Activated T-cell treated with anti-CD3 and anti-CD28 coated beads, Interleukin-2, amount 50 U/mL, for 72 hours (primary cell): ENCODE data around the gene MYO9B. TPM values are rescaled to one million over a fixed set of nuclear protein-coding genes. Genes with fewer than 3 reads are reported as not detected.
A peak's percentile ranks its signal among the peaks of the same experiment; 100 is the strongest.
"Not testable (repeated sequence)": the region's sequence is repeated elsewhere in the genome, so short reads cannot be mapped to it uniquely, and the experiment has no call there.

ENCODE experiments used
- ATAC-seq, 2 donors: fragments of 150-1000 bp; cut with Tn5 transposase; replicated peaks in 1 of 2; 2 replicates each; pipeline ENCODE4 v1.10.0; 2021; ENCODE audit warnings: moderate library complexity in 2 of 2, mild to moderate bottlenecking in 1 of 2
- DNase-seq, 2 donors: peaks; one replicate each; pipeline ENCODE4 v3.0.0; 2021 to 2022; ENCODE audit warnings: mixed read lengths in 1 of 2
- H3K27ac Mint-ChIP-seq: one replicate; pipeline ENCODE4 v1.8.0; 2022; ENCODE audit warnings: mild to moderate bottlenecking, moderate library complexity, mixed read lengths
- H3K27me3 Mint-ChIP-seq: one replicate; pipeline ENCODE4 v1.8.0; 2022; ENCODE audit warnings: low read depth, mixed read lengths
- H3K36me3 Mint-ChIP-seq, 2 donors: one replicate each; pipeline ENCODE4 v1.8.0; 2022; ENCODE audit warnings: mixed read lengths in 2 of 2, mild to moderate bottlenecking in 1 of 2; ENCODE audit not compliant: insufficient read depth in 2 of 2
- H3K4me1 Mint-ChIP-seq: one replicate; pipeline ENCODE4 v1.8.0; 2022; ENCODE audit warnings: low read depth, mixed read lengths
- H3K4me3 Mint-ChIP-seq, 2 donors: one replicate each; pipeline ENCODE4 v1.8.0; 2022; ENCODE audit warnings: mild to moderate bottlenecking in 2 of 2, mixed read lengths in 2 of 2, moderate library complexity in 2 of 2
- H3K9me3 Mint-ChIP-seq, 2 donors: one replicate each; pipeline ENCODE4 v1.8.0; 2022; ENCODE audit warnings: mixed read lengths in 2 of 2
- total RNA-seq, 2 donors: library from RNA; stranded (reverse); gene quantifications; one replicate each; pipeline ENCODE4 v1.2.3, GENCODE V29; 2022

Gene MYO9B
- total RNA-seq, 2 donors from 2014 or later = 106 to 135 TPM

- DNase-seq (no peak), ATAC-seq (no peak)
- H3K9me3 Mint-ChIP-seq = no peaks in the 10 kb centered on the region
- no peak overlapping the region for H3K4me3 Mint-ChIP-seq
- H3K36me3 Mint-ChIP-seq = peaks cover 5 to 19% of the 10 kb centered on the region in 2 donors
- peaks cover 35% of the 10 kb centered on the region for H3K4me1 Mint-ChIP-seq
- H3K27me3 Mint-ChIP-seq = no peaks in the 10 kb centered on the region
- H3K27ac Mint-ChIP-seq = no peak overlapping the region
Observed at GRCh38 chr19:17105556-17105955, 30.0 kb downstream of the MYO9B start.

DNA sequence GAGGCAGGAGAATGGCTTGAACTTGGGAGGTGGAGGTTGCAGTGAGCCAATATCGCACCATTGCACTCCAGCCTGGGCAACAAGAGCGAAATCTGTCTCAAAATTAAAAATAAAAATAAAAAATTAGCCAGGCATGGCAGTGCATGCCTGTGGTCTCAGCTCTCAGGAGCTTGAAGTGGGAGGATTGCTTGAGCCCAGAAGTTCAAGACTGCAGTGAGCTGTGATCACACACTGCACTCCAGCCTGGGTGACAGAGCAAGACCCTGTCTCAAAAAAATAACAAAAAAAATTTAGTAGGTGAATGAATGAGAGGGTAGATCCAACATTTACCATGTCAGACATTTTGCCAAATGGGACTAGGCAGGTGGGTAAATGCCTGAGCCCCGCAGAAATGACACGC lies 31.4 kb downstream of the MYO9B start:
- ATAC-seq, H3K27me3 Mint-ChIP-seq, DNase-seq, H3K4me3 Mint-ChIP-seq, H3K9me3 Mint-ChIP-seq, H3K27ac Mint-ChIP-seq: not testable (repeated sequence)
- Mint-ChIP-seq H3K36me3 (peaks cover 7 to 19% of the 10 kb centered on the region in 2 donors), H3K4me1 (peaks cover 40% of the 10 kb centered on the region)

GRCh38 chr19:17107546-17108452 lies 32.2 kb downstream of the MYO9B start:
- H3K4me3 Mint-ChIP-seq = no peak overlapping the region
- peaks cover 39% of the 10 kb centered on the region for H3K4me1 Mint-ChIP-seq
- ATAC-seq (peak; percentile 37 to 53), DNase-seq (no peak)
- no peaks in the 10 kb centered on the region for H3K27me3 Mint-ChIP-seq
- H3K27ac Mint-ChIP-seq = no peak overlapping the region
- peaks cover 5 to 13% of the 10 kb centered on the region in 2 donors for H3K36me3 Mint-ChIP-seq
- H3K9me3 Mint-ChIP-seq = no peaks in the 10 kb centered on the region

DNA sequence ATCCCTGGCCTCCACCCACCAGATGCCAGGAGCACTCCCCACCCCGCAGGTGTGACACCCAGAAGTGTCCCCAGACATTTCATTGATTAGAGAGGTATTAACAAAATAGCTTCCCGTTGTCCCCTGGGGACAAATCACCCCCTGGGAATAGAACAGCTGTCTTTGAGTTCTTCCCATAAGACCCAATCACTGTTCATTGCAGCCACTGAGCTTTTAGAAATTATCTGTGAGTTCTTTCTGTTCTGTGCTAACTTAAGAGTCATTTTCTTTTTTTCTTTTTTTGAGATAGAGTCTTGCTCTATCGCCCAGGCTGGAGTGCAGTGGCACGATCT lies 32.8 kb downstream of the MYO9B start:
- ATAC-seq (no peak), DNase-seq (no peak)
- no peak overlapping the region for H3K27ac Mint-ChIP-seq
- H3K4me3 Mint-ChIP-seq = no peak overlapping the region
- no peaks in the 10 kb centered on the region for H3K9me3 Mint-ChIP-seq
- H3K4me1 Mint-ChIP-seq = peaks cover 33% of the 10 kb centered on the region
- no peaks in the 10 kb centered on the region for H3K27me3 Mint-ChIP-seq
- peaks cover 5 to 7% of the 10 kb centered on the region in 2 donors for H3K36me3 Mint-ChIP-seq

- Mint-ChIP-seq H3K36me3 (peaks cover 5 to 7% of the 10 kb centered on the region in 2 donors), H3K27me3 (no peaks in the 10 kb centered on the region), H3K4me3 (no peak overlapping the region), H3K9me3 (no peaks in the 10 kb centered on the region), H3K4me1 (peaks cover 33% of the 10 kb centered on the region), H3K27ac (no peak overlapping the region)
- DNase-seq = no peak
- ATAC-seq = no peak
Observed at GRCh38 chr19:17109300-17109699, 33.7 kb downstream of the MYO9B start.

DNA sequence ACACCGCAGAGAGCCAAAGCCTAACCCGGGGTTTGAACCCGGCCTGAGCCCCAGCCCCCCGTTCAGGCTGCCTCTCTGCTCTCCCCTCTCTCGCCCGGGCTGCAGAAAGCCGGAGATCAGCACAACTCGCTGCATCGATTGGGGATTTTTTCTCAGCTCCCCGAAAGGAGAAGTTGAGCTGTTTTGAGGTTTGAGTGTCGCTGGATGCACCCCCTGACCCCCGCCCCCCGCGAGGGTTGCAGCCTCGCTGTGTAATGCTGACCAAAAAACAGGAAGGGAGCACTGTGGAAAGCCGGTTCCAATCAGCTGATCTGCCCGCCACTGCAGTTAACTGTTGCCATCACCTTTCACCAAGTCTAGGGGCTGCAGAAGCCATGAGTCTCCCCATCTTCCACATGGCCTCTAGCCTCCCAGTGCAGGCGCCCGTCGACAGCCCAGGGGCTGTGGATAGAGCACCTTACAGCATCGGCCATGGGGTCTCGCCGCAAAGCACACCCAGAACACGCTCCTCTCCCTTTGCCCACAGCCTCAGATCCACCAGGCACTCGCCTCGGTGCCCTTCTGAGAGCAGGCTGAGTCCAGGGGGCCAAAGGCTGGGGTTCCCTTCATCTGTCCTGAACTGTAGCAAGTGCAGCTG lies 34.5 kb downstream of the MYO9B start:
- Mint-ChIP-seq H3K9me3 (no peaks in the 10 kb centered on the region), H3K4me1 (peaks cover 33% of the 10 kb centered on the region), H3K27me3 (no peaks in the 10 kb centered on the region), H3K4me3 (peak overlapping the region in 1 of 2 donors; percentile 31), H3K36me3 (peaks cover 5 to 7% of the 10 kb centered on the region in 2 donors), H3K27ac (no peak overlapping the region)
- DNase-seq (peak; percentile 11 to 16), ATAC-seq (peak; percentile 47 to 58)

- Mint-ChIP-seq H3K27me3 (no peaks in the 10 kb centered on the region), H3K9me3 (no peaks in the 10 kb centered on the region), H3K4me1 (peaks cover 33% of the 10 kb centered on the region), H3K4me3 (no peak overlapping the region), H3K27ac (no peak overlapping the region), H3K36me3 (peaks cover 5 to 7% of the 10 kb centered on the region in 2 donors)
- no peak for ATAC-seq
- no peak for DNase-seq
Observed at GRCh38 chr19:17110599-17110966, 35.0 kb downstream of the MYO9B start.

GRCh38 chr19:17111766-17112165 lies 36.2 kb downstream of the MYO9B start:
- H3K36me3 Mint-ChIP-seq = peaks cover 3 to 6% of the 10 kb centered on the region in 2 donors
- H3K9me3 Mint-ChIP-seq = no peaks in the 10 kb centered on the region
- no peak overlapping the region for H3K27ac Mint-ChIP-seq
- H3K27me3 Mint-ChIP-seq = no peaks in the 10 kb centered on the region
- DNase-seq = no peak
- H3K4me3 Mint-ChIP-seq = no peak overlapping the region
- H3K4me1 Mint-ChIP-seq = peaks cover 33% of the 10 kb centered on the region
- ATAC-seq = no peak

- peaks cover 3 to 6% of the 10 kb centered on the region in 2 donors for H3K36me3 Mint-ChIP-seq
- no peaks in the 10 kb centered on the region for H3K27me3 Mint-ChIP-seq
- DNase-seq (no peak), ATAC-seq (no peak)
- no peak overlapping the region for H3K27ac Mint-ChIP-seq
- H3K4me1 Mint-ChIP-seq = peaks cover 33% of the 10 kb centered on the region
- no peaks in the 10 kb centered on the region for H3K9me3 Mint-ChIP-seq
- no peak overlapping the region for H3K4me3 Mint-ChIP-seq
Observed at GRCh38 chr19:17112271-17112670, 36.7 kb downstream of the MYO9B start.

DNA sequence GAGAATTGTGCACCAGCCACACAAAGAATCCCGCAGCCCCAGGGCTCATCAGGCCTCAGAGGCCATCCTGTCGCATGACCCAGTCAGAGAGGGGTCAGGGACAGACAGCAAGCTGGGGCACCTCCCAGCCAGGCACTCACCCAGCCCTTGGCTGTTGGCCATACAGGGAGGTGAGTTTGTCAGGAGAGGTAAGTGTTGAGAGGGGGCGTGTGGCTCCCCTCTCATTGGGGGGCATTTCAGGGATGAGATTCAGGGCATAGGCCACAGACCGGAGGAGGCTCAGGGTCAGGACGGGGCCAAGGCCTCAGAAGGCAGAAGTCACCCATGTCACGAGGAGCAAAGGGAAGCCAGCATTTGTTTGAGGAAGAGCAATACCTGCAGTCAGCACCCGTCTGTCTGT lies 37.1 kb downstream of the MYO9B start:
- peaks cover 3 to 6% of the 10 kb centered on the region in 2 donors for H3K36me3 Mint-ChIP-seq
- DNase-seq = no peak
- no peak for ATAC-seq
- H3K4me1 Mint-ChIP-seq = peaks cover 31% of the 10 kb centered on the region
- H3K27me3 Mint-ChIP-seq = no peaks in the 10 kb centered on the region
- H3K9me3 Mint-ChIP-seq = no peaks in the 10 kb centered on the region
- no peak overlapping the region for H3K4me3 Mint-ChIP-seq
- peak overlapping the region; percentile 80 for H3K27ac Mint-ChIP-seq

DNA sequence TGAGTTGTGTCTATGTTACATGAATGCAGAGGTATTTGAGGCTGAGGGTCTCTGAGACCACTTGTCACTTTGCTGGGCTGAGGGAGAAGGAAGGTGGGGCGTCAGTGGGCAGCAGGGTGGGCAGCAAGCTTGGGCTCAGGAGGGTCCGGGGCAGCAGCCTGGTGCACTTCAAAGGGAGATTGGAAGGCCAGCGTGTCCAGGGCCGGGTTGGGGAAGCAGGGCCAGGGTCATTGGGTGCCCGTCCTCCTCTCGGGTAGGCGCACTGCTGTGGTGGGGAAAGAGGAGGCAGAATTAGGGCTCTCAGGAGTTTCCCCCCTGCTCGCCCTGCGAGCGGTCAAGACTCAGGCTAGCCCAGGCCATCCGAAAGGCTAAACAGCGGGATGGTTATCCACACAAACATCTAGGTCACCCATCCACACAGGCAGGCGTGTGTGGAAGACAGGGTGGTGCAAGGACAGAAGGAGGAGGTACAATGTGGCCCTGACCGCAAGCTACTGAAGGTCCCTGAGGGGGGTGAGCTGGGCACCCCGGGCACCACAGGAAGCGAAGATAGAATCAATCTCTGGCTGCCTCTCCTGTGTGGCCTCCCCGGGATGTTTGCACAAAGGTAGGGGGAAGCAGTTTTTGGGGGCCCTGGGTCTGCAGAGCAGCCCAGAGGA lies 37.7 kb downstream of the MYO9B start:
- no peaks in the 10 kb centered on the region for H3K27me3 Mint-ChIP-seq
- ATAC-seq (no peak), DNase-seq (no peak)
- peaks cover 25% of the 10 kb centered on the region for H3K4me1 Mint-ChIP-seq
- no peaks in the 10 kb centered on the region for H3K9me3 Mint-ChIP-seq
- peak overlapping the region; percentile 80 for H3K27ac Mint-ChIP-seq
- no peak overlapping the region for H3K4me3 Mint-ChIP-seq
- H3K36me3 Mint-ChIP-seq = peaks cover 3 to 6% of the 10 kb centered on the region in 2 donors

DNA sequence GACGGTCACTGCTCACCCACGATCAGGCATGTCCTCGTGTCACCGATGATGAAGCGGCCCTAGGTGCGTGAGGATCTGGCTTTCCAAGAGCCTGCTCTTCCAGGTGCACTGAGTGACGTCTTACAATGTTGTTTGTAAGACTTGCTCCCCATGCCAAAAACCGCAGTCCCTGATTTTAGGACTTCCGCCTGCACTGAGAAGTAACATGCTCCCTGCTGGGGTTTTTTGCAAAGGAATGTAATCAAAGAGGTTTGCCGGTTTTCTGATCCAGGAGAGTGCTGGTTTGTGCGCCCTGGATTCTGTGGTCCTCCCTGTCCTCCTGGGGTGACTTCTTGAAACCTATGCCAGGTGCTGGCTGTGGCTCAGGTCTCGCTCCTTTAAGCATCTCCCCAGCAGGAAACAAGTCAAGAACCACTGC lies 38.8 kb downstream of the MYO9B start:
- Mint-ChIP-seq H3K27ac (no peak overlapping the region), H3K36me3 (peaks cover 3 to 8% of the 10 kb centered on the region in 2 donors), H3K27me3 (no peaks in the 10 kb centered on the region), H3K4me1 (peaks cover 17% of the 10 kb centered on the region), H3K9me3 (no peaks in the 10 kb centered on the region), H3K4me3 (no peak overlapping the region)
- ATAC-seq (no peak), DNase-seq (no peak)

DNA sequence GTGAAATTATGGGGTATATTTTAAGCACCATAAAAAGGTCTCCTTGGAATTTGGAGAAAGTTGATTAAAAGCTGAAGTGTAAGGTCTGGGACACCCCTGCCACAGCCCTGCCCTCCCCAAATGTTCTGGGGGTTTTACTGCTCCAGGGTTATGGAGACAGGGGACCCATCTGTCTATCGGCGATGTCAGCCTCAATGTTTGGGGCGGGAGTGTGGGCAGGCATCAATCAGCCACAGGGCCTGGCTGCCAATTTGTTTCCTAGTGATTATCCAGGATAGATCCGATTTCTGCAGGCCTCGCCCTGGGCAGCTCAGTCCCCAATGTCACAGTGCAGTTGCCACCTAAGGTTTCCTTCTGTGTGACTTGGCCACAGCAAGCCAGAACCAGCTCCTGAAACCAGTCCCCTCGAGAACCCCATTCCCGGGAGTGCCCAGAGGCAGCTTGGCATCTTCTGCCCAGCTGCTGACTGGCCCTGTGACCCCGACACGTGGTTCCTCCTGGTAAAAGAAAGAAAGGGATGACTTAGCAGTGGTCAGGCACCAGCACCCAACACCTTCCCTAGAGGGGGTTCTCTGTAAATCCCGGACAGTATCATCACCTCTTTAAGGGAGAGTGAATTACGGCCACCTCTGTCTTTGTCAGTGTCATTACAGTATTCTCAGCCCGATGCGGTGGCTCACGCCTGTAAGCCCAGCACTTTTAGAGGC lies 41.6 kb downstream of the MYO9B start:
- DNase-seq (no peak), ATAC-seq (no peak)
- peaks cover 0 to 7% of the 10 kb centered on the region in 2 donors for H3K36me3 Mint-ChIP-seq
- H3K27ac Mint-ChIP-seq = no peak overlapping the region
- no peaks in the 10 kb centered on the region for H3K9me3 Mint-ChIP-seq
- no peaks in the 10 kb centered on the region for H3K27me3 Mint-ChIP-seq
- peaks cover 19% of the 10 kb centered on the region for H3K4me1 Mint-ChIP-seq
- no peak overlapping the region for H3K4me3 Mint-ChIP-seq
